Left renal cortex interstitium (tissue), 4 donors: ENCODE data around the gene AUTS2. TPM values are rescaled to one million over a fixed set of nuclear protein-coding genes. Genes with fewer than 3 reads are reported as not detected.
A peak's percentile ranks its signal among the peaks of the same experiment; 100 is the strongest.
"Not testable (repeated sequence)": the region's sequence is repeated elsewhere in the genome, so short reads cannot be mapped to it uniquely, and the experiment has no call there.

Source experiments
- DNase-seq, 4 donors: peaks; one replicate each; pipeline ENCODE4 v3.0.0-alpha.2; 2013; ENCODE audit warnings: low read depth in 4 of 4, low spot score in 2 of 4, missing footprints in 1 of 4
- polyA plus RNA-seq, 4 donors: library from polyadenylated mRNA; unstranded; fragments of 120-200 nt; gene quantifications; one replicate each; pipeline ENCODE4 v1.2.1, GENCODE V29; 2013; ENCODE audit not compliant: insufficient read length in 4 of 4

Gene AUTS2
- polyA plus RNA-seq, 4 donors = 56.5 to 144 (median 82.8) TPM

- no peak for DNase-seq
Observed at GRCh38 chr7:70347463-70348254, 749.4 kb downstream of the AUTS2 start.

- no peak for DNase-seq
Observed at GRCh38 chr7:70349031-70349430, 750.8 kb downstream of the AUTS2 start.

GRCh38 chr7:70349819-70350218 lies 751.5 kb downstream of the AUTS2 start:
- no peak for DNase-seq

- no peak for DNase-seq
Observed at GRCh38 chr7:70352088-70352487, 753.8 kb downstream of the AUTS2 start.

- DNase-seq = no peak
Observed at GRCh38 chr7:70352906-70353305, 754.6 kb downstream of the AUTS2 start.

- DNase-seq = no peak
Observed at GRCh38 chr7:70353330-70353945, 755.2 kb downstream of the AUTS2 start.

- DNase-seq = no peak
Observed at GRCh38 chr7:70353946-70354335, 755.7 kb downstream of the AUTS2 start.

- no peak for DNase-seq
Observed at GRCh38 chr7:70354409-70355169, 756.3 kb downstream of the AUTS2 start.

- DNase-seq = no peak
Observed at GRCh38 chr7:70355198-70356020, 757.1 kb downstream of the AUTS2 start.

GRCh38 chr7:70356085-70356786 lies 758.0 kb downstream of the AUTS2 start:
- DNase-seq = no peak

- DNase-seq = no peak
Observed at GRCh38 chr7:70356787-70357328, 758.6 kb downstream of the AUTS2 start.

- no peak for DNase-seq
Observed at GRCh38 chr7:70360557-70360956, 762.3 kb downstream of the AUTS2 start.

GRCh38 chr7:70361821-70362220 lies 763.5 kb downstream of the AUTS2 start:
- DNase-seq = no peak

- not testable (repeated sequence) for DNase-seq
Observed at GRCh38 chr7:70364393-70364792, 766.1 kb downstream of the AUTS2 start.

GRCh38 chr7:70371652-70372051 lies 773.4 kb downstream of the AUTS2 start:
- DNase-seq = no peak

GRCh38 chr7:70372768-70373515 lies 774.7 kb downstream of the AUTS2 start:
- DNase-seq = peak; percentile 58 to 84 (median 69)

- DNase-seq = no peak
Observed at GRCh38 chr7:70374772-70375533, 776.7 kb downstream of the AUTS2 start.

GRCh38 chr7:70376561-70377031 lies 778.3 kb downstream of the AUTS2 start:
- no peak for DNase-seq
